SK-N-SH (cell line): ENCODE measurements around the gene ZMYM3. TPM values are rescaled to one million over a fixed set of nuclear protein-coding genes. Genes with fewer than 3 reads are reported as not detected.

Experiments
- CTCF ChIA-PET: fragments of 300-600, 350-600 bp; formaldehyde crosslinking; extraction: SDS; loops from one replicate; lab custom pipeline; 2021; lab: Yijun Ruan, JAX
- POLR2A ChIA-PET: fragments of 350-600 bp; sonication (Branson Sonifier 250); formaldehyde crosslinking; extraction: SDS; loops from one replicate; lab custom pipeline; 2020; ENCODE audit warnings: antibody characterized with exemption, inconsistent platforms; lab: Yijun Ruan, JAX
- DNase-seq: peaks from one replicate; pipeline ENCODE4 v3.0.0; 2012
- H2AFZ ChIP-seq: fragments of 200-600 bp; sonication (generic); 2 replicates; pipeline ENCODE4 v1.8.1; 2016; ENCODE audit warnings: antibody characterized with exemption, mild to moderate bottlenecking, low read depth
- H3F3A ChIP-seq: fragments of 200-600 bp; sonication (generic); replicated peaks from 2 replicates; pipeline ENCODE3; 2016; ENCODE audit warnings: antibody characterized with exemption, mild to moderate bottlenecking; ENCODE audit not compliant: insufficient read depth
- H3K27ac ChIP-seq, 2 experiments: fragments of 200-500 bp in 1 of 2; fragments of 200-600 bp in 1 of 2; sonication (Bioruptor generic) in 1 of 2; sonication (generic), shearing (Covaris generic) in 1 of 2; 2 replicates each; pipeline versions ENCODE4 v1.5.1 to v1.6.1; 2014 to 2016; ENCODE audit warnings: low read depth in 2 of 2, inconsistent platforms in 1 of 2, low read length in 1 of 2, mild to moderate bottlenecking in 1 of 2, mixed read lengths in 1 of 2
- H3K27me3 ChIP-seq: fragments of 200-600 bp; sonication (generic), shearing (Covaris generic); 2 replicates; pipeline ENCODE4 v1.6.1; 2016; ENCODE audit warnings: mixed run types; ENCODE audit not compliant: insufficient read depth
- H3K36me3 ChIP-seq, 2 experiments: fragments of 200-500 bp in 1 of 2; fragments of 200-600 bp in 1 of 2; sonication (Bioruptor generic) in 1 of 2; sonication (generic) in 1 of 2; replicated peaks in 1 of 2; 2 replicates each; pipeline versions ENCODE3 to v1.5.1; 2014 to 2016; ENCODE audit warnings: low read length in 1 of 2, mild to moderate bottlenecking in 1 of 2; ENCODE audit not compliant: insufficient read depth in 2 of 2, control insufficient read depth in 1 of 2
- H3K4me1 ChIP-seq, 2 experiments: fragments of 200-500 bp in 1 of 2; fragments of 200-600 bp in 1 of 2; sonication (Bioruptor generic) in 1 of 2; sonication (generic), shearing (Covaris generic) in 1 of 2; 2 replicates each; pipeline versions ENCODE4 v1.5.1 to v1.6.1; 2014 to 2016; ENCODE audit warnings: low read depth in 1 of 2, low read length in 1 of 2, mixed run types in 1 of 2; ENCODE audit not compliant: insufficient read depth in 2 of 2, control insufficient read depth in 1 of 2
- H3K4me2 ChIP-seq: fragments of 200-600 bp; sonication (generic), shearing (Covaris generic); 2 replicates; pipeline ENCODE4 v1.6.1; 2017; ENCODE audit warnings: mixed run types
- H3K4me3 ChIP-seq, 2 experiments: fragments of 200-500 bp in 1 of 2; fragments of 200-600 bp in 1 of 2; sonication (Bioruptor generic) in 1 of 2; sonication (generic), shearing (Covaris generic) in 1 of 2; 2 replicates each; pipeline versions ENCODE4 v1.5.1 to v1.8.1; 2014 to 2016; ENCODE audit warnings: low read depth in 2 of 2, inconsistent platforms in 1 of 2, low read length in 1 of 2, mild to moderate bottlenecking in 1 of 2, mixed read lengths in 1 of 2, moderate library complexity in 1 of 2
- H3K79me2 ChIP-seq: fragments of 200-600 bp; sonication (generic); 2 replicates; pipeline ENCODE4 v1.8.1; 2017; ENCODE audit warnings: mild to moderate bottlenecking; ENCODE audit not compliant: insufficient read depth
- H3K9ac ChIP-seq: fragments of 200-600 bp; sonication (generic); 2 replicates; pipeline ENCODE4 v1.6.1; 2017; ENCODE audit warnings: mixed run types
- H3K9me2 ChIP-seq: fragments of 200-600 bp; sonication (generic); 2 replicates; pipeline ENCODE4 v1.6.1; 2017; ENCODE audit warnings: mixed run types
- H3K9me3 ChIP-seq: fragments of 200-600 bp; sonication (generic); 2 replicates; pipeline ENCODE4 v1.6.1; 2017; ENCODE audit warnings: mixed run types, mild to moderate bottlenecking, moderate library complexity
- H4K20me1 ChIP-seq: fragments of 200-600 bp; sonication (generic); 2 replicates; pipeline ENCODE4 v1.6.1; 2017; ENCODE audit warnings: mild to moderate bottlenecking, mixed run types; ENCODE audit not compliant: insufficient read depth
- CHD2 ChIP-seq: fragments of 150-350 bp; IDR thresholded peaks from 2 replicates; pipeline ENCODE4 v1.6.1; 2018; ENCODE audit warnings: low read length; ENCODE audit not compliant: partially characterized antibody
- FOSL2 ChIP-seq: IDR thresholded peaks from 2 replicates; pipeline ENCODE4 v1.4.0; 2012; ENCODE audit warnings: low read depth, mild to moderate bottlenecking, moderate library complexity, borderline replicate concordance
- FOXJ3 ChIP-seq: sonication (generic); formaldehyde crosslinking; IDR thresholded peaks from 2 replicates; pipeline ENCODE4 v1.5.1; 2020; ENCODE audit warnings: mild to moderate bottlenecking, missing genetic modification reagents
- FOXM1 ChIP-seq: IDR thresholded peaks from 2 replicates; pipeline ENCODE4 v1.4.0; 2012; ENCODE audit warnings: low read depth, mild to moderate bottlenecking
- GABPA ChIP-seq: IDR thresholded peaks from 2 replicates; pipeline ENCODE4 v1.4.0; 2012; ENCODE audit warnings: low read depth, mild to moderate bottlenecking
- JUND ChIP-seq: IDR thresholded peaks from 2 replicates; pipeline ENCODE4 v1.4.0; 2012
- RAD21 ChIP-seq: IDR thresholded peaks from 2 replicates; pipeline ENCODE4 v1.6.1; 2012; ENCODE audit warnings: mild to moderate bottlenecking, low read length
- RXRA ChIP-seq: IDR thresholded peaks from 2 replicates; pipeline ENCODE4 v1.4.0; 2012; ENCODE audit warnings: low read depth, mild to moderate bottlenecking, borderline replicate concordance
- SIN3A ChIP-seq: IDR thresholded peaks from 2 replicates; pipeline ENCODE4 v1.6.1; 2012; ENCODE audit warnings: low read depth, mild to moderate bottlenecking, low read length, moderate library complexity, borderline replicate concordance
- SMC3 ChIP-seq: IDR thresholded peaks from 2 replicates; pipeline ENCODE4 v1.6.1; 2012; ENCODE audit warnings: low read depth, low read length, improper control_type of control experiment
- TAF1 ChIP-seq: IDR thresholded peaks from 2 replicates; pipeline ENCODE4 v1.6.1; 2012; ENCODE audit warnings: low read depth, mild to moderate bottlenecking, low read length, moderate library complexity, borderline replicate concordance
- WGBS: methylation state at CpG from one replicate; pipeline ENCODE4 v1.1.6; 2017; ENCODE audit warnings: low lambda C conversion rate; 5-methylcytosine and 5-hydroxymethylcytosine counted together
- polyA plus RNA-seq, 3 experiments: library from polyadenylated mRNA; depleted of rRNA; stranded (reverse); fragments of >200 nt; gene quantifications; 2 replicates each; pipeline ENCODE4 v1.2.3, GENCODE V29; 2012
- TF ChIP-seq, protein P1 (sequence below): IDR thresholded peaks from 2 replicates; pipeline ENCODE4 v1.4.0; 2012; ENCODE audit warnings: low read depth, borderline replicate concordance
- TF ChIP-seq, protein P2 (sequence below): IDR thresholded peaks from 2 replicates; pipeline ENCODE4; 2012
- TF ChIP-seq, protein P3 (sequence below): IDR thresholded peaks from 2 replicates; pipeline ENCODE4 v1.6.1; 2012; ENCODE audit warnings: mild to moderate bottlenecking, low read depth, low read length, moderate library complexity
- TF ChIP-seq, protein P4 (sequence below): IDR thresholded peaks from 2 replicates; pipeline ENCODE4 v1.4.0; 2012; ENCODE audit warnings: low read depth

Gene ZMYM3
- polyA plus RNA-seq, 1 of the 3 experiments (the other 2 are of a cell fraction) = 30.4 TPM

DNA sequence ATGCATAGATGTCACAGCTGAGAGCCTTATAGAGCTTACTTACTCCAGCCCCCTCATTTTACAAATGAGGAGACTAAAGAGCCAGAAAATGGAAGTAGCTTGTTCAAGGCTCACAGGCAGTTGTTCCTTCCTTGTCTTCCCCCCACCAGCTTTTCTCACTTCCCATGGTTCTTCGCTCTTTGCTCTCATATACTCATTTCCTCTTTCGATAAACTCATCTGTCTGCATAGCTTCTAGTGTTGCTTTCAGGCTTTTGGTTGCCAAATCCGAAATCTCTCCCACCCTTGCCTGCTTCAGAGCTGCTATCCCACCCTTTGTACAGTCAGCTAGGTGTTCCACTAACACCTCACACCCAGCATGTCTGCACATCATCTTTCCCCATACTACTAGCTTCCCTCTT lies 55.9 kb downstream of the ZMYM3 start:
- H3K4me1 ChIP-seq = no peaks in the 10 kb centered on the region
- H3F3A ChIP-seq = no peaks in the 10 kb centered on the region
- H3K27ac ChIP-seq = no peak overlapping the region
- H3K4me3 ChIP-seq = no peak overlapping the region
- 33% methylated on average over 3 of the region's 3 CpGs for WGBS
- H3K4me2 ChIP-seq = no peak overlapping the region
- DNase-seq = no peak
- TF ChIP-seq FOSL2 = no peak
- TF ChIP-seq, protein P1, sequence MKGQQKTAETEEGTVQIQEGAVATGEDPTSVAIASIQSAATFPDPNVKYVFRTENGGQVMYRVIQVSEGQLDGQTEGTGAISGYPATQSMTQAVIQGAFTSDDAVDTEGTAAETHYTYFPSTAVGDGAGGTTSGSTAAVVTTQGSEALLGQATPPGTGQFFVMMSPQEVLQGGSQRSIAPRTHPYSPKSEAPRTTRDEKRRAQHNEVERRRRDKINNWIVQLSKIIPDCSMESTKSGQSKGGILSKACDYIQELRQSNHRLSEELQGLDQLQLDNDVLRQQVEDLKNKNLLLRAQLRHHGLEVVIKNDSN = no peak
- no peak for TF ChIP-seq CHD2
- TF ChIP-seq JUND = no peak
- TF ChIP-seq, protein P2, sequence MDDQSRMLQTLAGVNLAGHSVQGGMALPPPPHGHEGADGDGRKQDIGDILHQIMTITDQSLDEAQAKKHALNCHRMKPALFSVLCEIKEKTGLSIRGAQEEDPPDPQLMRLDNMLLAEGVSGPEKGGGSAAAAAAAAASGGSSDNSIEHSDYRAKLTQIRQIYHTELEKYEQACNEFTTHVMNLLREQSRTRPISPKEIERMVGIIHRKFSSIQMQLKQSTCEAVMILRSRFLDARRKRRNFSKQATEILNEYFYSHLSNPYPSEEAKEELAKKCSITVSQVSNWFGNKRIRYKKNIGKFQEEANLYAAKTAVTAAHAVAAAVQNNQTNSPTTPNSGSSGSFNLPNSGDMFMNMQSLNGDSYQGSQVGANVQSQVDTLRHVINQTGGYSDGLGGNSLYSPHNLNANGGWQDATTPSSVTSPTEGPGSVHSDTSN = no peak
- TF ChIP-seq FOXJ3 (CRISPR knock-in tag) = no peak
- TF ChIP-seq, protein P3, sequence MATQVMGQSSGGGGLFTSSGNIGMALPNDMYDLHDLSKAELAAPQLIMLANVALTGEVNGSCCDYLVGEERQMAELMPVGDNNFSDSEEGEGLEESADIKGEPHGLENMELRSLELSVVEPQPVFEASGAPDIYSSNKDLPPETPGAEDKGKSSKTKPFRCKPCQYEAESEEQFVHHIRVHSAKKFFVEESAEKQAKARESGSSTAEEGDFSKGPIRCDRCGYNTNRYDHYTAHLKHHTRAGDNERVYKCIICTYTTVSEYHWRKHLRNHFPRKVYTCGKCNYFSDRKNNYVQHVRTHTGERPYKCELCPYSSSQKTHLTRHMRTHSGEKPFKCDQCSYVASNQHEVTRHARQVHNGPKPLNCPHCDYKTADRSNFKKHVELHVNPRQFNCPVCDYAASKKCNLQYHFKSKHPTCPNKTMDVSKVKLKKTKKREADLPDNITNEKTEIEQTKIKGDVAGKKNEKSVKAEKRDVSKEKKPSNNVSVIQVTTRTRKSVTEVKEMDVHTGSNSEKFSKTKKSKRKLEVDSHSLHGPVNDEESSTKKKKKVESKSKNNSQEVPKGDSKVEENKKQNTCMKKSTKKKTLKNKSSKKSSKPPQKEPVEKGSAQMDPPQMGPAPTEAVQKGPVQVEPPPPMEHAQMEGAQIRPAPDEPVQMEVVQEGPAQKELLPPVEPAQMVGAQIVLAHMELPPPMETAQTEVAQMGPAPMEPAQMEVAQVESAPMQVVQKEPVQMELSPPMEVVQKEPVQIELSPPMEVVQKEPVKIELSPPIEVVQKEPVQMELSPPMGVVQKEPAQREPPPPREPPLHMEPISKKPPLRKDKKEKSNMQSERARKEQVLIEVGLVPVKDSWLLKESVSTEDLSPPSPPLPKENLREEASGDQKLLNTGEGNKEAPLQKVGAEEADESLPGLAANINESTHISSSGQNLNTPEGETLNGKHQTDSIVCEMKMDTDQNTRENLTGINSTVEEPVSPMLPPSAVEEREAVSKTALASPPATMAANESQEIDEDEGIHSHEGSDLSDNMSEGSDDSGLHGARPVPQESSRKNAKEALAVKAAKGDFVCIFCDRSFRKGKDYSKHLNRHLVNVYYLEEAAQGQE = no peak
- TF ChIP-seq GABPA = no peak
- TF ChIP-seq, protein P4, sequence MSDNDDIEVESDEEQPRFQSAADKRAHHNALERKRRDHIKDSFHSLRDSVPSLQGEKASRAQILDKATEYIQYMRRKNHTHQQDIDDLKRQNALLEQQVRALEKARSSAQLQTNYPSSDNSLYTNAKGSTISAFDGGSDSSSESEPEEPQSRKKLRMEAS = no peak
- TF ChIP-seq RXRA = no peak
- TF ChIP-seq SMC3 = no peak
- TF ChIP-seq SIN3A = no peak
- no peak for TF ChIP-seq RAD21
- no peak for TF ChIP-seq TAF1
- TF ChIP-seq FOXM1 = no peak
- 0 out of 2 replicates have a peak overlapping the region, but pooled peaks have one; percentile 45 for H2AFZ ChIP-seq
- ChIA-PET CTCF (interaction anchor here (1.4 kb wide), 1 partner anchor 19 kb away, joined by 4 read pairs; no protein-coding TSS in a partner anchor), POLR2A (no interaction called here)
- no peaks in the 10 kb centered on the region for H3K9me3 ChIP-seq
- no peaks in the 10 kb centered on the region for H3K36me3 ChIP-seq
- no peaks in the 10 kb centered on the region; the same call in 1 of the 2 replicates for H3K27me3 ChIP-seq
- H3K9me2 ChIP-seq = no peaks in the 10 kb centered on the region
- H3K9ac ChIP-seq = no peak overlapping the region
- H4K20me1 ChIP-seq = no peaks in the 10 kb centered on the region
- no peaks in the 10 kb centered on the region for H3K79me2 ChIP-seq
